Hindlimb muscle (tissue), 1 donor: Measurements from ENCODE around the gene ATAT1. TPM values are rescaled to one million over a fixed set of nuclear protein-coding genes. Genes with fewer than 3 reads are reported as not detected.

ENCODE experiments used
- DNase-seq: peaks from one replicate; pipeline ENCODE4 v3.0.0-alpha.2; 2013
- polyA plus RNA-seq: library from polyadenylated mRNA; unstranded; fragments of 120-200 nt; gene quantifications from one replicate; pipeline ENCODE4 v1.2.1, GENCODE V29; 2013; ENCODE audit not compliant: insufficient read length

The ATAT1 gene
- polyA plus RNA-seq, 1 donor: 21.3 TPM

DNA sequence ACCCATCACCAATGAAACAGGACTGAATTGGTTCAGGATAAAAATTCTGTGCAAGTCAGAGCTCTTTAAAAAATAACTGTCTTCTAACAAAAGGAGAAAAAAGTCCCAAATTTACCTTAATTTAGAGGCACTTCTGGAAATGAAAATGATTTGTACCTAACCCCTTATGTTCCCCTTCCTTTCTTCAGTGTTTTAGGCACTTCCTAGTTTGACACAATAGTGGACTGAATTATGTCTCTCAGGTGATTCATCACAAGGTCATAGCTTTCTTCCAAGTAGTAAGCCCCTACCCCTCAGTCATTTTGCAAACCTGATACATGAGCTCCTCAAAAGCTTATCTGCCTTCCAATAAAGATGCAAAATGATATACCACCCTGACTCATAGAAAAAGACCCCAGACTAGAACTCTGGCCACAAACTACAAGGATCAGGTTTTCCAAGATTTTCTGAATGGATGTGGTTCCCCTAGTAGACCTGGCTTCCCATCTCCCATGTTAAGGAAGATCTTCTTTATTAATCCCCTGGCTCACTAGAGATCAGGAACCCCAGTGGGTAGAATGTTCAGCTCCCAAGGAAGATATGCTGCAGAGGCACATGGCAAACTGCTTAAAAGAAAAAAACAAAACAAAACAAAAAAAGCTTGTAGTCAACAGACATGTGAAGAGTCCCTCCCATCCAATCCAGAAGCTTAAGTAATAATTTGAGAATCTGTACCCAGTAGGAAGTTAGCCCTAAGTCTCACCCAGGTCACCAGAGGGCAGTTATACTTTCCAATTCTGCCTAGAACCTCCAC is 13.2 kb upstream of the ATAT1 start:
- DNase-seq: no peak

DNA sequence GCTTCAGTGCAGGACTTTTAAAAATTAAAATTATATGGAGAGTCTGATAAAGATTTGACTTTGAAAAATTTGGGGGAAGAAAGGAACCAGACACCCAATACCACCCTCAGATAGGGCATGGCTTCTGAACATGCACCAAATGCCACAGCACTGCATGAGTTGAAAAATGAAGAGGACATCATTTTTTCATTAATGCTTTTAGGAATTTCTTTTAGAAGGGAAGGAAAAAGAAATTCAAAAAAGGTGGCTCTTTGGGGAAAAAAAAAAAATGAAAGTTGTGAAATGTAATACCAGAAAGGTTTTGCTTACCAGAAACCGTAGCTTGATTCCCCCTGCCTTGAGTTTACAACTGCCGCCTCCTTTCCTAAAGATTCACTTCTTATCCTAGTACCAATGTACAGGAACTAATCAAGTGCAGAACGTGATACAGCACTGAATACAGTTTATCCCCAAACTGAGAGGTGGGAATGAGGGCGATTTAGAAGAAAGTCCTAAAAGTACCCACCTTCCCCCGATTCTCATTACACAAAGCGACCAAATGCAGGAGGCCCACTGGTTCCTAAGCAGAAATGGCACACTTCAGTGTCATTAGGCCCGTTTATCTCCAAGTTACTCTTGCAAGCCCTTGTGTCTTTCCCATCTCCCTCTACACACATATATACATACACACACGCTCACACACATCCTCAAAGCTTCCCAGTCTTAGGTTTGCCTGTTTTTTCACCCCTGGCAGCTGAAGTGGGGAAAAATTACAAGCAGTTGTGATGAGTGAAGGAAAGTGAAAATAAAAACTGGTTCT is 12.4 kb upstream of the ATAT1 start:
- no peak for DNase-seq

DNA sequence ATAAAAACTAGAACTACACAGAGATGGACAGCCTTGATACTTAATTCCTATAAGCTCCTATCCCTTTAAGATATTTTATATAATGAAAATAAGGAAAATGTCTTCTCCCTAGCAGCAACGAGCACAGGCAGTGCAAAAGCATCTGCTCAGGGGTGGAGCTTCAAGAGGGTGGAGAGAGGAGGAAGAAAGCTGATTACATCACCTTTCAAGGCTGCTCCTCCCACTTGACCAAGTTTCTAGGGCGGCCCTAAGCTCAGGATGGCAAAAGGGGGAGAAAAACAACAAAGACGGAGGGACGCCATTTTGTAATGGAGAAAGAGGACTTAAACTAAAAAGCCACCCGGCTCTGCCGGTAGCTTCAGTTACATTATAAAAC is 11.8 kb upstream of the ATAT1 start:
- peak; percentile 96 for DNase-seq

DNA sequence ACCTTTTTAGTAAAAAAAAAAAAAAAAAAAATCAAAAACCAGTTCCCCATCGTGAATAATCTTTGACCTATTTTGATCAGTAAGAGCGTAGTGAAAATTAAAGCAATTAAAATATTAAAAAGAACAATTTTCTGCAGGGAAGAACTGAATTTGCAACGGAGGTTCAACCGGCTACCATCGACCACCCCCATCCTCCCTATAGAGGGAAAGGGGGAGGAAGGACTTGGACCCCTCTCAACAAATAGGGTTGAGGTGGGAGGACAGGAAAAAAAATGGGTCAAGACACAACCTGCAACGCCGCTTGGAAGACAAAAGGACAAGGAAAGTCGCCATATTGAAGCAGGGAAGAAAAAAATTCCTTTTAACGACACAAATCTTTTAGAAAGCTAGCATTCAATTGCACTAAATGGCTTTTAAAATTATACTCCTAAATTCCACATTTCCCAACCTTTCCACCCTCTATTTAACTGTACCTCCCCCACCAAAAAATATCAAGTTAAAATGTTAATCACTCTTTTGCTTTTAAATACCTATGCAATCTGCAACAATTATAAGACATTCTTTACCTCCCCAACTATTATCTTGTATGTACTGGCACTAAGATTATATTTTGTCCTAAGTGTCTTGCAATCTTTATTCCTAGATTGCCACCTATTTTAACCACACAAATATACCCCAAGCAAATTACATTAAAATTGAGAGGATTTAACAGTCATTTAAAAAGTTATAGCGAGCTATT is 11.3 kb upstream of the ATAT1 start:
- peak; percentile 87 for DNase-seq

- DNase-seq: peak; percentile 57
Observed at GRCh38 chr6:30615958-30616810, 10.5 kb upstream of the ATAT1 start.

GRCh38 chr6:30616811-30617564 is 9.7 kb upstream of the ATAT1 start, which contains the start of gene PPP1R10:
PPP1R10 (minus strand) TSS chr6:30617243; CDS start chr6:30609944, 7,299 bp downstream.
- DNase-seq: peak; percentile 100

GRCh38 chr6:30617565-30618269 is 9.0 kb upstream of the ATAT1 start, which contains the start of gene MRPS18B:
MRPS18B (plus strand) TSS chr6:30617840; CDS start chr6:30617866, 26 bp downstream.
- peak; percentile 99 for DNase-seq

DNA sequence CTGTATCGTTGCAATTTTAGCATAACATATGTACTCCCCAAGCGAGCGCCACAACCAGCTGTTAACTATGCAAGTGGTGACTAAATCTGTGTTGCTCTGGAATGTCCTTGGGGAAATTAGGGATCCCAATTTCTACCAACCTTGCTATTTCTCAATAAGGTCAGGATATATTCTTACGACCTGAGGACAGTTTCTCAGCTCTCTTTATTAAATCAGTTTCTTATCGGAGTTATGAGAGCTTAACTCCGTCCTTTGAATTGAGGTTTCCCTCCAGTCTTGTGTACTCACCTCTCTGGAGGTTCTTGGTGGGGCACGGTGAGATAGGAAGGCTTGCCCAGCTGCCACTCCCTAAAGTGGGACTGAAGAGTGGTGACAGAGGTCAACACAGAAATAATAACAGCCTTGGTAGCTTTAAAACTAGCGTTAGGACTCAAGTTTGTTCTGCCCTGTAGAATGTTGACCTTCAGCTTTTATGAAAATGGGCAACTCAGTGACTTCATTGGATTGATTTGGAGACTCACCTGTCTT is 8.3 kb upstream of the ATAT1 start:
- no peak for DNase-seq

GRCh38 chr6:30619561-30619960 is 7.1 kb upstream of the ATAT1 start:
- DNase-seq: no peak

DNA sequence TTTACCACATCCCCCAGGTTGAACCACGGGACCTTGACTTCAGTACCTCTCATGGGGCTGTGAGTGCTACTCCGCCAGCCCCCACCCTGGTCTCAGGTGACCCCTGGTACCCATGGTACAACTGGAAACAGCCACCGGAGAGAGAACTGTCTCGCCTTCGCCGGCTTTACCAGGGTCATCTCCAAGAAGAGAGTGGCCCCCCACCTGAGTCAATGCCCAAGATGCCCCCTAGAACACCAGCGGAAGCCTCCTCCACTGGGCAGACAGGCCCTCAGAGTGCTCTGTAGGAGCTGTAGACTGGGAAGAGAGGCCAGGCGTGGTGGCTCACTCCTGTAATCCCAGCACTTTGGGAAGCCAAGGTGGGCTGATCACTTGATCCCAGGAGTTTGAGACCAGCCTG is 1.2 kb upstream of the ATAT1 start:
- no peak for DNase-seq

DNA sequence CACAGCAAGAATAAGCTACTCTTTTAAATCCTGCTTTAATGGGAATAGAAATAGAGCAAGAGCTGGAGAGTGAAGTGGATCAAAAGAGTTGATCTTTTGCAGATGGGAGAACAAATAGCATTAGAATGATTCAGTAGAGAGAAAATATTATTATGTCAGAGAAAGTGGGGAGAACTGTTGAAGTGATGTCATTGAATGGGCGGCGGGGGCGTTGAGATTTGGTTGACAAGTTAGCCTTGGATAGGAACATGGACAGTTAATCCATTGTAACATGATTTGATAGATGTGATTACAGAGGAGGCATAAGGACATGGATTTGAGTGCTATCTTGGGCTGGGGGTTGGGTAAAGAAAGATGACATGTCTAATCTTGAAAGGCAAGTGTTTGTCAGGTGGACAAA is 9.2 kb downstream of the ATAT1 start:
- no peak for DNase-seq

DNA sequence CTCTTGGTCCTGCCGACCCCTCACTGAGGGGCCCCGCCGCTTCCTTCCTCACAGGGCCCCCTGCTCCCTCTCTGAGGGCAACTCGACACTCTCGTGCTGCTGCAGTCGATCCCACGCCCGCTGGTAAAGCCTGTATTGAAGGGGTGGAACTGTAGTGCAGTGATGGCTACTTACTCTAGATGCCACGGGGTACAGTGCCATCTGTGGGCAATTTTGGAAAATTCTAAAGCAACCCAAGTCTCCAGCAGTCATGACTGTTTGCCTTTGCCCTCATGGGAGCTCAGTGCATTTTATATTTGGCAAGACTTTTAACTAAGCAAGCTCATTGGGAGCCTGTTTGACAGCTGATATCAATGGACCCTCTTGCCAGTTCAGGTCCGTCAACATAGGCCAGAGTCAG is 13.8 kb downstream of the ATAT1 start:
- DNase-seq: no peak

DNA sequence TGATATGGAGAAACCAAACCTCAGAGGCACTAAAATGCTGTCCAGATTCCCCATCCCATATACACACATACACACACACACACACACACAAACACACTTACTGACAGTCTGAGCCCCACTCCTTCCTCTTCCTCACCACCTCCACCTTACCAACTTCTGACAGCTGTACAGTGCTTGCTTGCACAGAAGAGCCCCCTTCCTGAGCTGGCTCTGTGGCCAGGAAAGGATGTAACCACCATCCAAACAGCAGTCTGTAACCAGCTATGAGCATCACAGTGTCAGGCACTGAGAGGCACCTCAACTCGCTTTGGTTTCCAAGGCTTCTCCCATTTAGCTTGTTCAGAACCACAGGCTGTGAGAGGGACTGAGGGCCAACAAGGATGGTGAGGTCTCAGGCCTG is 14.4 kb downstream of the ATAT1 start:
- no peak for DNase-seq

DNA sequence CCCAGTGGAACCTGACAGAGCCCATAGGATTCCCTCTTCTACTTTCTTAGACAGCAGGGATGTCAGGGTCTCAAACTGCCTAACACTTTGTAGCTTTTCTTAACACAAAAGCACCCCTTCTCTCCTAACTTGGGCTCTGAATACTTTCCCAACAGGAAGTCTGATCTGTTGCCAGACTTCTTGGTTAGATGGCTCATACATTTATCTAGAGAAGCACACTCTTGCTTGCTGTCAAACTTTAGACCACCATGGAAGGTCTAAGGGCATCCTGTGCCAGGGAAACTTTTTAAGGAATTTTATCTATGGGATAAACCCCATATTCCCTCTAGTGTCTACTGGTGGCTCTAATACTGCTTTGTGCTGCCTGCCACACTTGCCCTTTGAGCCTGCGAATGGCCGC is 17.0 kb downstream of the ATAT1 start:
- no peak for DNase-seq

- DNase-seq: no peak
Observed at GRCh38 chr6:30644769-30645168, 18.1 kb downstream of the ATAT1 start.

- no peak for DNase-seq
Observed at GRCh38 chr6:30645989-30646388, 19.3 kb downstream of the ATAT1 start.

DNA sequence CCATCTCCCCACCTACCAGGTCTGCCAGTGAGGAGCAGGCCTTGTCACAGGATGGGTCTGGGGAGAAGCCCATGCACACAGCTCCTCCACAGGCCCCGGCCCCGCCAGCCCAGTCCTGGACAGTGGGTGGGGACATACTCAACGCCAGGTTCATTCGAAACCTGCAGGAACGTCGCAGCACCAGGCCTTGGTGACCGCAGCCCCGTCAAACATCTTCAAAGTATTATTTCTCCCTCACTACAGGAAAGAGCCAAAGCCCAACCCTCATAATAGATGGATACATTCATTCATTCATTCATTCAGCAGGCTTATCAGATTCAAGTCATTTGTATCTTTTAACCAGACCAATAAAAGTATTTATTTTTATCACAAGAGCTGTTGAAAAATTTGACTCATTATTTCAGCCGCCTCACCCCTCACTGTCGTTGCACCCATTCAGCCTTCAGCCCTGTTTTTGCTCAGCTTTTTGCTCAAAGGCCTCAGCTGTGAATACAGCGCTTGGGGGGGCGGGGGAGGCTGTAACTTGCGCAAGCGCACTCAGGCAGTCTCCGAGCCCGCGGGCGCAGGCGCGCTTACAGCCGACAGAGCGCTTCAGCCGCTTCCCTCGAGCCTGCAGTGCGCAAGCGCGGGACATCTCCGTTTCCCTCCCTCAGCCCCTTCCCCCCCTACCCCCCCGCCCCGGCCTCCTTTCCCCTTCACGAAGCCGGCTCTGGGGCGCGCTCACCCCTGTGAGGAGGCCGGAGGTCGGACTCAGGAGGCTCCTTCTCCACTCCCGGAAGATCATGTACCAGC is 20.0 kb downstream of the ATAT1 start, which contains the start of gene C6orf136:
Gene C6orf136, plus strand, starts transcription at position 684 of the 792 bp plus-strand sequence. Its CDS starts 99 bp downstream, at position 783.
- DNase-seq: peak; percentile 92

GRCh38 chr6:30647242-30648116 is 20.8 kb downstream of the ATAT1 start:
- peak; percentile 64 for DNase-seq
